HG03442 (cell line): ENCODE results near the gene DNAH12.

Source experiments
- ATAC-seq: cut with Tn5 transposase; IDR thresholded peaks from one replicate; pipeline ENCODE4 v1.9.1; 2021; ENCODE audit warnings: mild to moderate bottlenecking, moderate library complexity; ENCODE audit not compliant: unreplicated experiment

The DNAH12 gene

DNA sequence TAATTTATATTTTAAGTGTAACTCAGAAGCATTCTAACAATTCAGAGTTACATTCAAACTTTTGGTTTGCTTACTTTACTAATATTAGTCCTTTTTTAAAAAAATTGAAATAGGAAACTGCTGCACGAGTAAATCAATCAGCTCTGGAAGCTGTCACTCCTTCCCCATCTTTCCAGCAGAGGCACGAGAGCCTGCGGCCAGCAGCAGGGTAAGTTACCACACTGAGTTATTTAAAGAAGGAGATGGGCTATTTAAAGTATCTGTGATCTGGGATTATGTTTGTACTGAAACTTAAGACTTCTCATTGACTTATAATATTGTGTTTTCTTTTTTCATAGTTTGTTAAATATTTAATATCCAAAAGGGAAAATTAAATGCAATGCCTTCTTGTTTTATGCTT is 287.3 kb downstream of the DNAH12 start:
- ATAC-seq: no peak

DNA sequence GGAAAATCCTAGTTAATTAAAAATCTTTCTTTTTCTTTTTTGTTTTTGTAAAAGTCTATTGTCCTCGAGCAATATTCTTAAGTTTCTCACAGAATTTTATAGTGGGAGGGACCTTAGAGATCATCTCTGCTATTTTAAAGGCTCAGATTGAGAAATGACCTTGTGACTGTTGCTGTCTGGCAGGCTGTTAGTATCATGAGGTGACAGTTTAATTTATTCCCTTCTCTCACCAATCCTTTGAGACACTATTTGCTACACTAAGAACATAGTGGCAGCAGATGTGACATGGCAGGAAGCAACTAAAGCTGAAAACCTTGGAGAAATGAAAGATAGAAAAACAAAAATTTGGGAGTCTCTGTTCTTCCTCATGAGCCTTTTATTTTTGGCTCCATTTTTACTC is 291.7 kb downstream of the DNAH12 start:
- ATAC-seq: no peak

DNA sequence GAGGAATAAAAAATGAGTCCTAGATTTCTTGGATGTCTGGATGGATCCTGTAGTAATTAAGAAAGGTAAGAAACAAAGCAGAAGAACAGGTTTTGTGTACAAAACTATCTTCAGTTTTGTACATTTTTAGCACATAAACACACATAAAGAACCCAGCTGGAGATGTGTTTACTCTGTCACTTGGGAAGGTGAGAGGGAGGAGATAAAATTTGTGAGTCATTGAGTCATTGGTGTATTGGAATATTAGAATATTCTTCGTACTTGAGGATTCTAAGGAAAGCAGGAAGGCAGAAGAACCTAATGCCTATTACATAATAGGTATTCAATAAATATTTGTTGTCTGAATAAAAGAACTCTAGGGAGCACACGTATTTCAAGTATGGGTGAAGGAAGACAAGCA is 299.2 kb downstream of the DNAH12 start:
- no peak for ATAC-seq
